Esophagus squamous epithelium (tissue), 5 donors: ENCODE measurements around the gene PLEKHS1. TPM values are rescaled to one million over a fixed set of nuclear protein-coding genes. Genes with fewer than 3 reads are reported as not detected.
"Not testable (repeated sequence)": the region's sequence is repeated elsewhere in the genome, so short reads cannot be mapped to it uniquely, and the experiment has no call there.

Experiments used
- DNase-seq: peaks from one replicate; lab custom pipeline; 2025; lab: John Stamatoyannopoulos, UW
- H3K27ac ChIP-seq, 4 donors: fragments of 200-600 bp; sonication (generic); one replicate each; pipeline ENCODE4 v1.5.1; 2016 to 2019; ENCODE audit warnings: mild to moderate bottlenecking in 1 of 4
- H3K27me3 ChIP-seq, 4 donors: fragments of 200-600 bp; sonication (generic); 1 replicate in 3 of 4; 2 replicates in 1 of 4; pipeline versions ENCODE4 v1.5.1 to v1.6.0; 2017 to 2021; ENCODE audit warnings: antibody characterized with exemption in 1 of 4
- H3K36me3 ChIP-seq, 3 donors: fragments of 200-600 bp; sonication (generic); one replicate each; pipeline ENCODE4 v1.5.1; 2016 to 2019
- H3K4me1 ChIP-seq, 3 donors: fragments of 200-600 bp; sonication (generic); one replicate each; pipeline ENCODE4 v1.5.1; 2017 to 2019
- H3K4me3 ChIP-seq, 4 donors: fragments of 200-600 bp; sonication (generic); 1 replicate in 3 of 4; 2 replicates in 1 of 4; pipeline ENCODE4 v1.5.1; 2016 to 2019; ENCODE audit warnings: mild to moderate bottlenecking in 2 of 4, moderate library complexity in 1 of 4
- H3K9me3 ChIP-seq, 3 donors: fragments of 200-600 bp; sonication (generic); one replicate each; pipeline ENCODE4 v1.5.1; 2016 to 2019
- CTCF ChIP-seq, 6 experiments: fragments of 450-650 bp in 4 of 6; fragments of 200-600 bp in 2 of 6; sonication (generic) in 2 of 6; IDR thresholded peaks; one replicate each; pipeline ENCODE4 v1.5.1; 2016 to 2019; ENCODE audit warnings: antibody characterized with exemption in 6 of 6, mild to moderate bottlenecking in 4 of 6, moderate library complexity in 4 of 6
- POLR2A ChIP-seq, 4 donors: fragments of 450-650 bp; IDR thresholded peaks; one replicate each; pipeline ENCODE4 v1.6.1; 2017; ENCODE audit warnings: antibody characterized with exemption in 4 of 4, mild to moderate bottlenecking in 4 of 4, moderate library complexity in 3 of 4
- WGBS, 2 donors: methylation state at CpG; one replicate each; pipeline ENCODE4 v1.1.5; 2018; 5-methylcytosine and 5-hydroxymethylcytosine counted together
- intact Hi-C: fragments of 100-400 bp; cut with DNase I; formaldehyde crosslinking; loops from one replicate; pipeline ENCODE4 v1.15.0; 2022
- small RNA-seq, 4 donors: library from RNA; depleted of rRNA; stranded (forward); fragments of <200 nt; gene quantifications; one replicate each; pipeline ENCODE3, GENCODE V24; 2016
- total RNA-seq, 4 donors: library from RNA; depleted of rRNA; stranded (reverse); fragments of >200 nt; gene quantifications; one replicate each; pipeline ENCODE4 v1.1.0, GENCODE V29; 2016
- donor health status: DM: yes; HTN: yes; CAD: no.

Gene PLEKHS1
- total RNA-seq, 4 donors from 2014 or later: 0.82 TPM; not detected in 3

GRCh38 chr10:113822174-113822573 lies 70.7 kb downstream of the PLEKHS1 start:
- Histone ChIP-seq H3K4me3 (no peak overlapping the region), H3K4me1 (no peaks in the 10 kb centered on the region), H3K27ac (no peak overlapping the region), H3K36me3 (no peaks in the 10 kb centered on the region), H3K27me3 (no peaks in the 10 kb centered on the region), H3K9me3 (no peaks in the 10 kb centered on the region)
- TF ChIP-seq POLR2A (IDR thresholded peaks at IDR 0.05) (no peak), CTCF (IDR thresholded peaks at IDR 0.05) (no peak)
- no peak for DNase-seq
- intact Hi-C loops: no loop called here
- 94 to 96% methylated on average over 5 to 7 of the region's 7 CpGs for WGBS, 2 donors

- no peak overlapping the region for H3K27ac ChIP-seq
- no peak for DNase-seq
- H3K9me3 ChIP-seq: no peaks in the 10 kb centered on the region
- intact Hi-C loops: no loop called here
- no peaks in the 10 kb centered on the region for H3K4me1 ChIP-seq
- WGBS, 2 donors: 42 to 58% methylated on average over 4 of the region's 4 CpGs
- H3K4me3 ChIP-seq: no peak overlapping the region
- H3K36me3 ChIP-seq: no peaks in the 10 kb centered on the region
- no peak for TF ChIP-seq CTCF (IDR thresholded peaks at IDR 0.05)
- no peak for TF ChIP-seq POLR2A (IDR thresholded peaks at IDR 0.05)
- H3K27me3 ChIP-seq: no peaks in the 10 kb centered on the region
These were observed 71.9 kb downstream of the PLEKHS1 start for GRCh38 chr10:113823389-113823788.

- TF ChIP-seq CTCF (IDR thresholded peaks at IDR 0.05) (no peak), POLR2A (IDR thresholded peaks at IDR 0.05) (no peak)
- Histone ChIP-seq H3K27me3 (no peaks in the 10 kb centered on the region), H3K4me1 (no peaks in the 10 kb centered on the region), H3K27ac (no peak overlapping the region), H3K4me3 (no peak overlapping the region), H3K9me3 (no peaks in the 10 kb centered on the region), H3K36me3 (no peaks in the 10 kb centered on the region)
- intact Hi-C loops: no loop called here
- no peak for DNase-seq
- WGBS, 2 donors: 64 to 81% methylated on average over 2 of the region's 2 CpGs
These were observed 74.3 kb downstream of the PLEKHS1 start for GRCh38 chr10:113825791-113826190.

GRCh38 chr10:113828567-113828966 lies 77.1 kb downstream of the PLEKHS1 start:
- 77 to 83% methylated on average over 10 of the region's 10 CpGs for WGBS, 2 donors

More at GRCh38 chr10:113828567-113828966, 77.1 kb downstream of the PLEKHS1 start:
- H3K27me3 ChIP-seq, H3K9me3 ChIP-seq, intact Hi-C loops, H3K4me1 ChIP-seq, H3K4me3 ChIP-seq, H3K36me3 ChIP-seq, H3K27ac ChIP-seq, DNase-seq: not testable (repeated sequence)

Small RNAs within 50 kb of the gene (small RNA-seq; reads per million reads assigned to genes)
- gene RF00560: 0 reads per million in 4 donors

Other genes starting within 250 kb of the PLEKHS1 start
- under 1 TPM in 2 of 4 donors, not detected in 2; under 0.01 to 0.09 TPM for gene HABP2, start 198.6 kb upstream of the PLEKHS1 start, total RNA-seq
- under 1 TPM in 1 of 4 donors, not detected in 3; 0.08 TPM for gene NRAP, start 87.6 kb upstream of the PLEKHS1 start, total RNA-seq
- 10 to 100 TPM; 12.9 to 24.2 (median 18.8) TPM for gene CASP7, start 71.8 kb upstream of the PLEKHS1 start, total RNA-seq
- gene DCLRE1A, start 102.4 kb downstream of the PLEKHS1 start, total RNA-seq: 1 to 10 TPM; 2.2 to 5.6 (median 4.7) TPM
- gene NHLRC2, start 103.0 kb downstream of the PLEKHS1 start, total RNA-seq: 10 to 100 TPM; 14.1 to 42.0 (median 31.2) TPM